Activated CD8-positive, alpha-beta memory T cell treated with anti-CD3 and anti-CD28 coated beads, Interleukin-2, amount 10 ng/mL, durations not matched to agents 7 days and 5 days (primary cell): ENCODE results near the gene SLC11A2. TPM values are rescaled to one million over a fixed set of nuclear protein-coding genes. Genes with fewer than 3 reads are reported as not detected.
"Not testable (repeated sequence)": the region's sequence is repeated elsewhere in the genome, so short reads cannot be mapped to it uniquely, and the experiment has no call there.

Experiments used
- ATAC-seq: fragments of 150-1000 bp; cut with Tn5 transposase; one replicate; pipeline ENCODE4 v1.10.0; 2021; ENCODE audit warnings: moderate library complexity
- CTCF ChIA-PET: fragments of 350-600 bp; sonication (Branson Sonifier 250); formaldehyde crosslinking; loops from one replicate; lab custom pipeline; 2021; ENCODE audit warnings: antibody characterized with exemption; lab: Charles Lee
- DNase-seq: peaks from one replicate; pipeline ENCODE4 v3.0.0-alpha.2; 2020
- H3K27ac Mint-ChIP-seq: one replicate; pipeline ENCODE4 v1.8.0; 2021; ENCODE audit warnings: mild to moderate bottlenecking, mixed read lengths
- H3K27me3 Mint-ChIP-seq: one replicate; pipeline ENCODE4 v1.8.0; 2021; ENCODE audit warnings: mixed read lengths
- H3K36me3 Mint-ChIP-seq: one replicate; pipeline ENCODE4 v1.8.0; 2021; ENCODE audit warnings: mild to moderate bottlenecking, mixed read lengths
- H3K4me1 Mint-ChIP-seq: one replicate; pipeline ENCODE4 v1.8.0; 2021; ENCODE audit warnings: mixed read lengths
- H3K4me3 Mint-ChIP-seq: one replicate; pipeline ENCODE4 v1.8.0; 2021; ENCODE audit warnings: mild to moderate bottlenecking, moderate library complexity, mixed read lengths
- H3K9me3 Mint-ChIP-seq: one replicate; pipeline ENCODE4 v1.8.0; 2022; ENCODE audit warnings: low read depth, mixed read lengths
- total RNA-seq, 2 experiments: library from RNA; stranded (reverse); gene quantifications; one replicate each; pipeline ENCODE4 v1.2.3, GENCODE V29; 2021

The SLC11A2 gene
- total RNA-seq, 2 experiments from 2014 or later = 38.2 to 42.3 TPM

DNA sequence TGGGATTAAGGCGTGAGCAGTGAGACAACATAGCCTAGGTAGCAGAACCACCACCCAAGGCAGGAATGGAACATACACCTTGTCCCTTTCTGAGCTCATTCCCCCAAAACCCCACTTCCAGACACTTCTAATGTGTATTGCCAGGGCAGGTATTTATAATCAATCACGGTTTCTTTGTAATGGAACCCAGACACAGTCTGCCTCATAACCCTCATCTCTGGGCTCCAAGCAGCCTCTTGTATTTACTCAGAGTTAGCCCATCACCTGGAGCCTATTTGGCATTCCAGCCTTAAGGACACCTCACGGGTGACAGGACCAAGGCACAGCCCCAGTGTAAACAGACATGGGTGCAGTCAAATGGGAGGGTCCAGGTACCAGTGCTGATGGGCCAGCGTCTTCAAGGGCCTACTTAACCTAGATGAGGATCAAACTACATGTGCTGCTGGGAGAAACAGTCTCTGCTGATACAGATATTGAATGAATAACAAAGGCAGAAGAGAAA lies 76.3 kb downstream of the SLC11A2 start:
- ATAC-seq = no peak
- no peaks in the 10 kb centered on the region for H3K4me1 Mint-ChIP-seq
- DNase-seq = no peak
- no peaks in the 10 kb centered on the region for H3K9me3 Mint-ChIP-seq
- no peaks in the 10 kb centered on the region for H3K27me3 Mint-ChIP-seq
- no peak overlapping the region for H3K4me3 Mint-ChIP-seq
- CTCF ChIA-PET = no interaction called here
- H3K36me3 Mint-ChIP-seq = no peaks in the 10 kb centered on the region
- H3K27ac Mint-ChIP-seq = no peak overlapping the region

DNA sequence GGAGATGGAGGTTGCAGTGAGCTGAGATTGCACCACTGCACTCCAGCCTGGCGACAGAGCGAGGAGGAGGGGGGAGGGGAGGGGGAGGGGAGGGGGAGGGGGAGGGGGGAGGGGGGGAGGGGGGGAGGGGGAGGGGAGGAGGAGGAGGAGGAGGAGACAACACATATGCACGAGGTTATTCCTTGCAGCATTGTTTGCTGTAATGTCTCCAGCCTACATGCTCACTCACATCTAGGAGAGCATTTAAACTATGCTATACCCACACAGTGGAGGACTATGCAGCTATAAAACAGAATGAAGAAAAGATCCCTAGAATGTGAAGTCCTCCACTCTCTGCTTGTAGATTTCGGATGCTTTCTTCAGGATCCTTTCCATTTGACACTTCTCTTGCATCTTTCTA lies 77.4 kb downstream of the SLC11A2 start:
- no peak for DNase-seq
- Mint-ChIP-seq H3K9me3 (no peaks in the 10 kb centered on the region), H3K27ac (no peak overlapping the region), H3K27me3 (no peaks in the 10 kb centered on the region), H3K36me3 (no peaks in the 10 kb centered on the region), H3K4me3 (no peak overlapping the region), H3K4me1 (no peaks in the 10 kb centered on the region)
- no peak for ATAC-seq
- CTCF ChIA-PET = interaction anchor here (1.0 kb wide), 1 partner anchor 10 kb away, joined by 3 read pairs; no protein-coding TSS in a partner anchor

GRCh38 chr12:50947933-50948626 lies 78.1 kb downstream of the SLC11A2 start:
- H3K4me1 Mint-ChIP-seq = no peaks in the 10 kb centered on the region
- CTCF ChIA-PET = interaction anchor here (1.0 kb wide), 1 partner anchor 9 kb away, joined by 3 read pairs; no protein-coding TSS in a partner anchor
- ATAC-seq (no peak), DNase-seq (no peak)
- H3K9me3 Mint-ChIP-seq = no peaks in the 10 kb centered on the region
- no peak overlapping the region for H3K4me3 Mint-ChIP-seq
- H3K36me3 Mint-ChIP-seq = no peaks in the 10 kb centered on the region
- H3K27me3 Mint-ChIP-seq = no peaks in the 10 kb centered on the region
- H3K27ac Mint-ChIP-seq = no peak overlapping the region

- CTCF ChIA-PET = no interaction called here
Measured at GRCh38 chr12:50937653-50938052, 88.5 kb downstream of the SLC11A2 start.

DNA sequence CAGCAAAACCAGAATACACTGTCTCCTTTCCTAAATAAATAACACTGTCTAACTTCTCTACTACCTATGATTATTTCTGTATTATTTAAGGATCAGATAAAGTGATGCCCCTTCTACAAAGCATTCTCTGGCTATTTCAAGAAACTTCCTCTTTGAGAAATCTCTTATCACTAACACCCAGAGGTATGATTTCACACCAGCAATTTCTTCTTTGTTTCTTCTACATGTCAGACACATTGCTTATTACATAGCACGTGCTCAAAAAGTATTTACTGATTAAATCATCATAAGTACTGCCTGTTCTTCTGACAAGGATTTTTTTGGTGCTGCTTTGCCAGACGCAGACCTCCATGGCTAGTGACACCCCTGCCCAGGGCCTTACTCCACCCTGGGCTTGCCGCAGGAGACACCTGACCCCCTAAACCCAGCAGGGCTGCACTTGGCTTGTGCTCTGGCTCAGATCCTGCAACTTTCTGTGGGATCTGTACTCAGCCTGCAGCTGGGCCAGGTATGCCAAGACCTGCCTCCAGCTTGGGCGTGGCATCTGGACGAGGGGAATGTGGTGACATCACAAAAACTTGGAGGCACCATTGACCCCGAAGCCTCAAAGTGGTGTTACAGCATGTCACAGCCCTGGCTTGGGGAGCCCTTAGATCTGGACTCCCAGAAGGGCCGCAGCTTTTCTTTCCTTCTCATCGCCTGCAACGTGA lies 89.2 kb downstream of the SLC11A2 start:
- Mint-ChIP-seq H3K4me3 (no peak overlapping the region), H3K36me3 (peaks cover 7% of the 10 kb centered on the region), H3K27ac (no peak overlapping the region), H3K4me1 (no peaks in the 10 kb centered on the region), H3K27me3 (no peaks in the 10 kb centered on the region), H3K9me3 (peaks cover 7% of the 10 kb centered on the region)
- CTCF ChIA-PET = no interaction called here
- ATAC-seq (no peak), DNase-seq (no peak)

More at GRCh38 chr12:50937653-50938052, 88.5 kb downstream of the SLC11A2 start:
- no peak overlapping the region for H3K4me3 Mint-ChIP-seq
- no peaks in the 10 kb centered on the region for H3K27me3 Mint-ChIP-seq
- no peaks in the 10 kb centered on the region for H3K4me1 Mint-ChIP-seq
- no peak for DNase-seq
- ATAC-seq = no peak
- H3K27ac Mint-ChIP-seq = no peak overlapping the region
- H3K36me3 Mint-ChIP-seq = peaks cover 7% of the 10 kb centered on the region
- peaks cover 7% of the 10 kb centered on the region for H3K9me3 Mint-ChIP-seq

DNA sequence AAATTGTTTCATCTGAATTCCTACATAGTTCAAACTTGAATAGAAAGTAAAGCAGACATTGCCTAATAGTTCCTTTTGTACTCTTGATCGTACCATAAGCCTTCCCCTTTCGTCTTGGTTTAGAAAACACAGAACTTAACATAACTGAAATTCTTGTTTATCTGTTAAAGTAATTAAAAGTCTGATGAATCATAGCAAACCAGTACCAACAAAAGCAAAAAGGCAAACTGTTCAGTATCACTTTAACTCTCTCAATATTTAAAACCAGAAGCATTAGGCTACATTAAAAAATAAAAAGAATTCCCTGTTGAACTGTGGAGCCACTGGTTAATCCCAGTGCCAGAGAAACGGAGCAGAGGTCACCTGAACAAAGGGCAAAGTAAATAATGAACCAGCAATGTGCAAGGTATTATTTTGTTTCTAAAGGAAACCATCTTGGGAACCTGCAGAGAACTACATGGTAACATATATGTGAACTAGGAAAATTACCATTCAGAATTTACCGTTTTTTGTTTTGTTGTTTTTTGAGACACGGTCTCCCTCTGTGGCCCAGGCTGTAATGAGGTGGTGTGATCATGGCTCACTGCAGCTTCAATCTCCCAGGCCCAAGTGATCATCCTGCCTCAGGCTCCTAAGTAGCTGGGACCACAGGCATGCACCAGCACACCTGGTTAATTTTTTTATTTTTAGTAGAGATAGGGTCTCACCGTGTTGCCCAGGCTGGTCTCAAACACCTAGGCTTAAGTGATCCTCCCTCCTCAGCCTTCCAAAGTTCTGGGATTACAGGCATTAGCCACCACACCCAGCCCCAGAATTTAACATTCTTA lies 91.0 kb downstream of the SLC11A2 start:
- peaks cover 7% of the 10 kb centered on the region for H3K9me3 Mint-ChIP-seq
- no peaks in the 10 kb centered on the region for H3K27me3 Mint-ChIP-seq
- no peak for ATAC-seq
- H3K4me1 Mint-ChIP-seq = no peaks in the 10 kb centered on the region
- peaks cover 15% of the 10 kb centered on the region for H3K36me3 Mint-ChIP-seq
- H3K4me3 Mint-ChIP-seq = no peak overlapping the region
- no peak overlapping the region for H3K27ac Mint-ChIP-seq
- CTCF ChIA-PET = no interaction called here
- DNase-seq = no peak

- Mint-ChIP-seq H3K27ac (no peak overlapping the region), H3K4me3 (no peak overlapping the region), H3K9me3 (peaks cover 7% of the 10 kb centered on the region), H3K36me3 (peaks cover 17% of the 10 kb centered on the region), H3K4me1 (no peaks in the 10 kb centered on the region), H3K27me3 (no peaks in the 10 kb centered on the region)
- ATAC-seq (no peak), DNase-seq (no peak)
- CTCF ChIA-PET = no interaction called here
Measured at GRCh38 chr12:50934371-50934851, 91.8 kb downstream of the SLC11A2 start.

DNA sequence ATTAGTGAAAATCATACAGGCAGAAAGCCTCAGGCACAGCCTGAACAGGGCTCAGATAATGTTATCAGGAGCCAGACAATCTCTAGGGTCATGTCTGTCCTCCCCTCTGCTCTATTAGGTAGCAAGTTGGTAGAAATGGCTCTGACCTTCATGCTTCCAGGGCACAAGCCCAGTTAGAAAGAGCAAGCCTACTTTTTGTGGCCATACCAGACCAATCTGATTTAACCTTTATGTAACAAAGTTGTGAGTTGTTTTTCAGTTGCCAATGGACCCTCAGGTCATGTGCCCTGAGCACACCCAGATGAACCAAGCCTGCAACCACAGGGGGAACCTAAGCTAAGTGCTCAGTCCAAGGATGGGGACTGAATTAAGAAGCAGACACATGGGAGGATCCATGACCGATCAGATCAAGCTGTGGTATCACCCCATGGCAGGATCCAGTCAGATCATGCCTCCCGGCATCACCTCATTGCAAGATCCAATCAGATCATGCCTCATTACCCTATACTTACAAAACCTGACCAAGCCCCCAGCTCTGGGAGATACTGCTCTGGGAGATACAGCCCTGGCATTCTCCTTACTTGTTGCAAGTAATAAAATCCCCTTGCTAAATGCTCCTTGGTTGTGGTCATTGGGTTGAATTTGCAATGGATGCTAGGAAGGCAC lies 92.6 kb downstream of the SLC11A2 start:
- Mint-ChIP-seq H3K9me3 (peaks cover 7% of the 10 kb centered on the region), H3K36me3 (peaks cover 17% of the 10 kb centered on the region), H3K27me3 (no peaks in the 10 kb centered on the region), H3K4me3 (no peak overlapping the region), H3K27ac (no peak overlapping the region), H3K4me1 (peaks cover 3% of the 10 kb centered on the region)
- CTCF ChIA-PET = no interaction called here
- DNase-seq (no peak), ATAC-seq (no peak)

DNA sequence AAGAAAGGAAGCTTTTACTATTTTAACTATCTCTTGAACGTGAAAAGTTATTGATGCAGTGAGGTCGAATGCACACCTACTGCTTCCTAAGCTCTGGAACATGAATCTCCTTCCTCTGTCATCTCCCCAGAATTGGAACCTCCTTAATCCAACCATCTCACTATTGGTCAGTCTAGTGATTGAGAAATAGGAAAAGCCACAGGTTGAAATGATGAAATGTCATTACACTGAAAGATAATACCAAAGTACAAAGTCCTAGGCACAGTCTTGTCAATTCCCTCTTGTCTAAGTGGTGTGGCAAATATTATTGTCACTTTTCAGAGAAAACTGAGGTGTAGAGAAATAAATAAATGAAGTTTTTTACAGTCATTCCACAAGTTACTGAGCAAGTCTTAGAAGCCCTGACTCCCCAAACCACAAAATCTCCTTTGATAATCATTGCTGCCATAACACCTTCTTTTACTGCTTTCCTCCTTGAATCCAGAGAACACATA lies 93.3 kb downstream of the SLC11A2 start:
- Mint-ChIP-seq H3K36me3 (peaks cover 15% of the 10 kb centered on the region), H3K4me3 (no peak overlapping the region), H3K4me1 (peaks cover 8% of the 10 kb centered on the region), H3K9me3 (peaks cover 7% of the 10 kb centered on the region), H3K27ac (no peak overlapping the region), H3K27me3 (no peaks in the 10 kb centered on the region)
- no peak for ATAC-seq
- no peak for DNase-seq
- CTCF ChIA-PET = interaction anchor here (0.6 kb wide), 1 partner anchor 94 kb away, joined by 3 read pairs; no protein-coding TSS in a partner anchor

- DNase-seq, H3K27me3 Mint-ChIP-seq, H3K27ac Mint-ChIP-seq, H3K9me3 Mint-ChIP-seq, ATAC-seq, H3K4me3 Mint-ChIP-seq: not testable (repeated sequence)
- peaks cover 18% of the 10 kb centered on the region for H3K4me1 Mint-ChIP-seq
- CTCF ChIA-PET = interaction anchor here (0.8 to 1.4 kb wide), 2 partner anchors 17 to 165 kb away, joined by 3 read pairs; no protein-coding TSS in a partner anchor
- H3K36me3 Mint-ChIP-seq = peaks cover 11% of the 10 kb centered on the region
Measured at GRCh38 chr12:50930477-50930876, 95.7 kb downstream of the SLC11A2 start.

DNA sequence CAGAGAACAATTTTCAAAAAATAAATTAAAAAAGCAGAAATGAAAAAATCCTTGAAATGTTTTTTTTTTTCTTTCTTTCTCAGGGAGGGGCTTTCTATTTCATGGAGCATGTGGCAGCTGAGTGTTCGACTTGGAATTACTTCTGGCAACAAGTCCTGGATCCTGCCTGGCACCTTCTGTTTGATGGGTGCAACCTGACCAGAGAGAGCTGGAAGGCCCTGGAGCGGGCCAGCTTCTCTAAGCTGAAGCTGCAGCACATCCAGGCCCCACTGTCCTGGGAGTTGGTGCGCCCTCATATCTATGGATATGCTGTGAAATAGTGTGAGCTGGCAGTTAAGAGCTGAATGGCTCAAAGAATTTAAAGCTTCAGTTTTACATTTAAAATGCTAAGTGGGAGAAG lies 96.4 kb downstream of the SLC11A2 start:
- no peaks in the 10 kb centered on the region for H3K27me3 Mint-ChIP-seq
- CTCF ChIA-PET = interaction anchor here (1.4 kb wide), 1 partner anchor 165 kb away, joined by 3 read pairs; no protein-coding TSS in a partner anchor

More for the DNA sequence above, 96.4 kb downstream of the SLC11A2 start:
- H3K27ac Mint-ChIP-seq = no peak overlapping the region
- no peak for DNase-seq
- peaks cover 11% of the 10 kb centered on the region for H3K36me3 Mint-ChIP-seq
- H3K4me3 Mint-ChIP-seq = no peak overlapping the region
- H3K4me1 Mint-ChIP-seq = peaks cover 24% of the 10 kb centered on the region
- no peak for ATAC-seq
- no peaks in the 10 kb centered on the region for H3K9me3 Mint-ChIP-seq
